HepG2 (cell line): ENCODE data around the gene EMID1. TPM values are rescaled to one million over a fixed set of nuclear protein-coding genes. Genes with fewer than 3 reads are reported as not detected.

Source experiments
- ATF7 ChIP-seq, 2 experiments: fragments of 450-650 bp in 1 of 2; sonication (generic) in 1 of 2; formaldehyde crosslinking in 1 of 2; IDR thresholded peaks; 2 replicates each; pipeline versions ENCODE4 v1.4.0 to v1.6.1; 2016 to 2020; ENCODE audit warnings: antibody characterized with exemption in 1 of 2, mild to moderate bottlenecking in 1 of 2, missing genetic modification reagents in 1 of 2
- CAMTA2 ChIP-seq: sonication (generic); formaldehyde crosslinking; IDR thresholded peaks from 2 replicates; pipeline ENCODE4 v1.4.0; 2020; ENCODE audit warnings: mild to moderate bottlenecking, missing genetic modification reagents, borderline replicate concordance
- ETV6 ChIP-seq: sonication (generic); formaldehyde crosslinking; conservative IDR thresholded peaks from 2 replicates; pipeline ENCODE4 v1.4.0; 2020; ENCODE audit warnings: missing genetic modification reagents
- GATAD2A ChIP-seq: IDR thresholded peaks from 2 replicates; pipeline ENCODE4 v1.6.1; 2016
- GRHL1 ChIP-seq: sonication (generic); formaldehyde crosslinking; conservative IDR thresholded peaks from 2 replicates; pipeline ENCODE4 v1.8.0; 2022; ENCODE audit warnings: missing genetic modification reagents
- HES4 ChIP-seq: sonication (generic); formaldehyde crosslinking; IDR thresholded peaks from 2 replicates; pipeline ENCODE4 v1.9.0; 2021; ENCODE audit warnings: mild to moderate bottlenecking, missing genetic modification reagents, borderline replicate concordance
- HOXA9 ChIP-seq: sonication (generic); formaldehyde crosslinking; IDR thresholded peaks from 2 replicates; pipeline ENCODE4 v1.8.1; 2022; ENCODE audit warnings: missing genetic modification reagents, mild to moderate bottlenecking, moderate library complexity, borderline replicate concordance
- ISX ChIP-seq: sonication (generic); formaldehyde crosslinking; conservative IDR thresholded peaks from 2 replicates; pipeline ENCODE4 v1.5.0; 2020; ENCODE audit warnings: missing genetic modification reagents
- KLF11 ChIP-seq: IDR thresholded peaks from 2 replicates; pipeline ENCODE4 v1.6.1; 2016; ENCODE audit warnings: missing compliant biosample characterization
- MEIS1 ChIP-seq: sonication (generic); formaldehyde crosslinking; IDR thresholded peaks from 2 replicates; pipeline ENCODE4 v1.9.0; 2021; ENCODE audit warnings: mild to moderate bottlenecking, missing genetic modification reagents, moderate library complexity, borderline replicate concordance
- NFE2L1 ChIP-seq: sonication (generic); formaldehyde crosslinking; IDR thresholded peaks from 2 replicates; pipeline ENCODE4 v1.4.0; 2020; ENCODE audit warnings: missing genetic modification reagents, mild to moderate bottlenecking, borderline replicate concordance
- ONECUT2 ChIP-seq: sonication (generic); formaldehyde crosslinking; IDR thresholded peaks from 2 replicates; pipeline ENCODE4 v1.4.0; 2020; ENCODE audit warnings: missing genetic modification reagents
- REPIN1 ChIP-seq: sonication (generic); formaldehyde crosslinking; IDR thresholded peaks from 2 replicates; pipeline ENCODE4 v1.8.0; 2022; ENCODE audit warnings: missing genetic modification reagents, low read depth, mild to moderate bottlenecking, borderline replicate concordance
- SMYD3 ChIP-seq: sonication (generic); formaldehyde crosslinking; IDR thresholded peaks from 2 replicates; pipeline ENCODE4 v1.8.1; 2023; ENCODE audit warnings: mild to moderate bottlenecking, missing genetic modification reagents
- SRF ChIP-seq: IDR thresholded peaks from 2 replicates; pipeline ENCODE4 v1.6.1; 2011; ENCODE audit warnings: mild to moderate bottlenecking, low read depth, low read length, moderate library complexity
- TRAFD1 ChIP-seq: sonication (generic); formaldehyde crosslinking; IDR thresholded peaks from 2 replicates; pipeline ENCODE4 v1.5.1; 2020; ENCODE audit warnings: missing genetic modification reagents, mild to moderate bottlenecking, borderline replicate concordance
- WIZ ChIP-seq: sonication (generic); formaldehyde crosslinking; IDR thresholded peaks from 2 replicates; pipeline ENCODE4 v1.5.1; 2020; ENCODE audit warnings: mild to moderate bottlenecking, missing genetic modification reagents
- ZC3H4 ChIP-seq: sonication (generic); formaldehyde crosslinking; IDR thresholded peaks from 2 replicates; pipeline ENCODE4 v1.4.0; 2020; ENCODE audit warnings: missing genetic modification reagents, borderline replicate concordance
- ZNF280D ChIP-seq: sonication (generic); formaldehyde crosslinking; IDR thresholded peaks from 2 replicates; pipeline ENCODE4 v1.5.1; 2020; ENCODE audit warnings: mild to moderate bottlenecking, missing genetic modification reagents
- ZNF556 ChIP-seq: sonication (generic); formaldehyde crosslinking; IDR thresholded peaks from 2 replicates; pipeline ENCODE4 v1.4.0; 2020; ENCODE audit warnings: mild to moderate bottlenecking, missing genetic modification reagents, borderline replicate concordance
- ZNF589 ChIP-seq: sonication (generic); formaldehyde crosslinking; conservative IDR thresholded peaks from 2 replicates; pipeline ENCODE4 v1.8.0; 2022; ENCODE audit warnings: mild to moderate bottlenecking, moderate library complexity, missing genetic modification reagents
- ZNF616 ChIP-seq: sonication (generic); formaldehyde crosslinking; IDR thresholded peaks from 2 replicates; pipeline ENCODE4 v1.5.0; 2020; ENCODE audit warnings: low read depth, mild to moderate bottlenecking, missing genetic modification reagents
- ZNF879 ChIP-seq: sonication (generic); formaldehyde crosslinking; IDR thresholded peaks from 2 replicates; pipeline ENCODE4 v1.8.1; 2023; ENCODE audit warnings: missing genetic modification reagents
- ZSCAN22 ChIP-seq: sonication (generic); formaldehyde crosslinking; IDR thresholded peaks from 2 replicates; pipeline ENCODE4 v1.4.0; 2020; ENCODE audit warnings: mild to moderate bottlenecking, missing genetic modification reagents
- polyA plus RNA-seq, 8 experiments: library from polyadenylated mRNA; depleted of rRNA in 3 of 8; stranded (reverse) in 7 of 8; unstranded in 1 of 8; fragments of >200 nt; fragmentation: Illumina TruSeq in 4 of 8; extraction: Trizol in 4 of 8; gene quantifications; 2 replicates each; pipeline versions ENCODE4 v1.2.1 to v1.2.3, GENCODE V29; 2011 to 2016; ENCODE audit warnings: low read depth in 4 of 8, missing spikeins in 1 of 8, mixed read lengths in 1 of 8; ENCODE audit not compliant: insufficient read depth in 1 of 8
- total RNA-seq, 5 experiments: library from RNA; depleted of rRNA; stranded (reverse); fragments of >200 nt; fragmentation: Illumina TruSeq; extraction: Trizol; gene quantifications; 2 replicates each; pipeline ENCODE4 v1.2.3, GENCODE V29; 2016; ENCODE audit warnings: low read depth in 1 of 5

The EMID1 gene
- total and polyA plus RNA-seq, 2 of the 13 experiments (the other 11 are each of a cell fraction or from before 2014, with no cell fraction given), result 0.45 to 0.82 TPM

- TF ChIP-seq GRHL1 (CRISPR knock-in tag) (no peak), SMYD3 (CRISPR knock-in tag) (peak; percentile 77; the same call in 1 of the 2 replicates), ZSCAN22 (CRISPR knock-in tag) (peak; percentile 48; the same call in 1 of the 2 replicates), WIZ (CRISPR knock-in tag) (0 out of 2 replicates have a peak, but pooled peaks have one; percentile 25), MEIS1 (0 out of 2 replicates have a peak, but pooled peaks have one; percentile 28), HES4 (no peak), GATAD2A (CRISPR knock-in tag) (peak; percentile 68), ISX (CRISPR knock-in tag) (no peak), ZNF280D (CRISPR knock-in tag) (peak; percentile 92; the same call in 1 of the 2 replicates), KLF11 (CRISPR knock-in tag) (0 out of 2 replicates have a peak, but pooled peaks have one; percentile 23), ATF7 (IDR thresholded peaks at IDR 0.05) (peak; percentile 91), ATF7 (CRISPR knock-in tag; IDR thresholded peaks at IDR 0.05) (no peak), SRF (no peak), TRAFD1 (CRISPR knock-in tag) (no peak), ETV6 (CRISPR knock-in tag) (peak; percentile 15; the same call in 1 of the 2 replicates), CAMTA2 (CRISPR knock-in tag) (no peak), ONECUT2 (CRISPR knock-in tag) (no peak), HOXA9 (no peak), NFE2L1 (CRISPR knock-in tag) (peak; percentile 84; the same call in 1 of the 2 replicates), REPIN1 (peak; percentile 88), ZNF616 (CRISPR knock-in tag) (no peak), ZNF556 (CRISPR knock-in tag) (peak; percentile 84; the same call in 1 of the 2 replicates), ZC3H4 (CRISPR knock-in tag) (peak; percentile 9; the same call in 1 of the 2 replicates), ZNF589 (CRISPR knock-in tag) (peak; percentile 42), ZNF879 (CRISPR knock-in tag) (no peak)
These were observed 62.3 kb downstream of the EMID1 start, which contains the start of the genes EWSR1 and RHBDD3 (continued) for GRCh38 chr22:29267858-29268510.
